Fibroblast of mammary gland (primary cell): Measurements from ENCODE around the gene KNOP1.
"Not testable (repeated sequence)": the region's sequence is repeated elsewhere in the genome, so short reads cannot be mapped to it uniquely, and the experiment has no call there.

Experiments used
- DNase-seq: peaks from one replicate; pipeline ENCODE4 v3.0.0-alpha.2; 2010; ENCODE audit warnings: low read depth
- H3K4me3 ChIP-seq: 2 replicates; pipeline ENCODE4 v1.5.1; 2011; ENCODE audit warnings: low read depth, mild to moderate bottlenecking, low read length, moderate library complexity; ENCODE audit not compliant: control insufficient read depth
- TF ChIP-seq, protein P1 (sequence below): conservative IDR thresholded peaks from 2 replicates; pipeline ENCODE4 v1.5.1; 2011; ENCODE audit warnings: low read depth, low read length, inconsistent platforms; ENCODE audit not compliant: control insufficient read depth, insufficient read depth

Gene KNOP1

GRCh38 chr16:19722269-19722952 lies 4.4 kb upstream of the KNOP1 start:
- no peak overlapping the region for H3K4me3 ChIP-seq
- TF ChIP-seq, protein P1, sequence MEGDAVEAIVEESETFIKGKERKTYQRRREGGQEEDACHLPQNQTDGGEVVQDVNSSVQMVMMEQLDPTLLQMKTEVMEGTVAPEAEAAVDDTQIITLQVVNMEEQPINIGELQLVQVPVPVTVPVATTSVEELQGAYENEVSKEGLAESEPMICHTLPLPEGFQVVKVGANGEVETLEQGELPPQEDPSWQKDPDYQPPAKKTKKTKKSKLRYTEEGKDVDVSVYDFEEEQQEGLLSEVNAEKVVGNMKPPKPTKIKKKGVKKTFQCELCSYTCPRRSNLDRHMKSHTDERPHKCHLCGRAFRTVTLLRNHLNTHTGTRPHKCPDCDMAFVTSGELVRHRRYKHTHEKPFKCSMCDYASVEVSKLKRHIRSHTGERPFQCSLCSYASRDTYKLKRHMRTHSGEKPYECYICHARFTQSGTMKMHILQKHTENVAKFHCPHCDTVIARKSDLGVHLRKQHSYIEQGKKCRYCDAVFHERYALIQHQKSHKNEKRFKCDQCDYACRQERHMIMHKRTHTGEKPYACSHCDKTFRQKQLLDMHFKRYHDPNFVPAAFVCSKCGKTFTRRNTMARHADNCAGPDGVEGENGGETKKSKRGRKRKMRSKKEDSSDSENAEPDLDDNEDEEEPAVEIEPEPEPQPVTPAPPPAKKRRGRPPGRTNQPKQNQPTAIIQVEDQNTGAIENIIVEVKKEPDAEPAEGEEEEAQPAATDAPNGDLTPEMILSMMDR = no peak
- DNase-seq = no peak

DNA sequence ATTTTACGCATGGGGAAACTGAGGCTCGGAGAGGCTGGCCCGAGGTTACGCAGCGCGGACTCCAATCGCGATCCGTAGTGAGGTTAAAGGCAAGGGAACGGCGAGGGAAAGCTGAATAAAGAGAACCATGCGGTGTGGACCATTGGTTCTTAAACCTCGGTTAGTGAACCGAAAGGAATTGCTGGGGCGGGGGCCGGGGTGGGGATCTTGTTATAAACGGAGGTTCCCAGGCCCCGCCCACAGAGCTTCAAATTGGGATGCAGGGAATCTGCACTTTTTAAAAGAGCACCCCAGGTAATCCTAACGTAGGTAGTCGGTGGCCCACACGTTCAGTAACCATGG lies 568 bp upstream of the KNOP1 start:
- peak; percentile 14 for DNase-seq
- TF ChIP-seq, protein P1 = no peak

DNA sequence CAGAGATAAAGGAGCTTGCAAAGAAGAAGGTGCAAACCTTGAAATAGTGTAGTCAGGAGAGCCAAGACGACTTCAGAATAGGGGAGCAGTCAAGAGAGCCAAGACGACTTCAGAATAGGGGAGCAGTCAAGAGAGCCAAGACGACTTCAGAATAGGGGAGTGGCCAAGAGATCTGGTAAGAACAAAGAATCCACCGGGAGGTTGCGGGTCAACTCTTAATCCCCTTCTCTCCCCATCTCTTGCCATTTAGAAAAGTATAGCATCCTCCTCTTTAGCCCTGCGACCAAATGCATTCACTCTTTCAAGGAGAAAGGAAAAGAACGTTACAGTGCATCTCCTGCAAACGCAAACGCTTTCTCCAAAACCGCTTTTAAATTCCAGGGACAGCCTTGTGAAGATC lies 713 bp downstream of the KNOP1 start:
- TF ChIP-seq, protein P1 = no peak
- peak; percentile 13 for DNase-seq
- H3K4me3 ChIP-seq = peak overlapping the region; percentile 75

More for the DNA sequence above, 568 bp upstream of the KNOP1 start:
- peak overlapping the region; percentile 75 for H3K4me3 ChIP-seq

DNA sequence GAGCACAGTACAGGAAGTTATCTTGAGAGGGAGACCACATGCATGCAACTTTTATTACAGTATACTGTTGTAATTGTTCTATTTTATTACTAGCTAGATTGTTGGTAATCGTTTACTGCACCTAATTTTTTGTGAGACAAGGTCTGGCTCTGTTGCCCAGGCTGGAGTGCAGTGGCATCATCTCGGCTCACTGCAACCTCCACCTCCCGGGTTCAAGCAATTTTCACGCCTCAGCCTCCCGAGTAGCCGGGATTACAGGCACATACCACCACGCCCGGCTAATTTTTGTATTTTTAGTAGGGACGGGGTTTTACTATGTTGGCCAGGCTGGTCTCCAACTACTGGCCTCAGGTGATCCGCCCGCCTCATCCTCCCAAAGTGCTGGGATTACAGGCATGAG lies 1.3 kb downstream of the KNOP1 start:
- peak overlapping the region; percentile 75 for H3K4me3 ChIP-seq
- not testable (repeated sequence) for DNase-seq

DNA sequence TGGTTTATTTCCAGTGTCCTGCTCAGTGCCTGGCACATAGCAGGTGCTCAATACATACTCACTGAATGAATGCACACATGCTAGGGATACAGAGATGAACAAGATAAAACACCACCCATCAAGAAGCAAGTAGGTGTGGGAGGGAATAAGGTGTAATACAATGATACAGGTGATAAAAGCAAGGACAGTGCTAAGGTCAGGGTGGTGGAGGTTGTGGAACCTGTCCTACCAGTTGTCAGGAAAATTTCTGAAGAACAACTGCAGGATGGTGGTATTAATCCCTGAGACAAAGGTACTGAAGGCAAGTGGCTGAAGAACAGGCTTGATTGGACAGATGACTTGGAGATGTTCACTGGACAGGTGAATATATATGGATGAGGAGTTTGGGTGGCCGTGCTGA lies 1.8 kb downstream of the KNOP1 start:
- TF ChIP-seq, protein P1 = no peak
- no peak for DNase-seq
- H3K4me3 ChIP-seq = no peak overlapping the region

DNA sequence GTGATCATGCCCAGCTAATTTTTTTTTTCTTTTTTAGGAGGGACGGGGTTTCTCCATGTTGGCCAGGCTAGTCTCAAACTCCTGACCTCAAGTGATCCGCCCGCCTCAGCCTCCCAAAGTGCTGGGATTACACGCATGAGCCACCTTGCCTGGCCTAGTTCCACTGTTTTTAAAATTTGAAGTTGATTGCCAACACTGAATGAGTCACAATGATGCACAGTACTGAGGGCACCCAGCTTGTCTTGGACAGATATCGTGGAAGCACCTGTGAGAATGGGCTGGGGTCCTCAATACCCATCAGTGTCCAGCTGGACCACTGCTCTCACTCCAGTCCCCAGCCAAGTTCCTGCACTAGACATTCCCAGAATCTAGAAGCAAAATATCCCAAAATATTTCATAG lies 2.5 kb downstream of the KNOP1 start:
- TF ChIP-seq, protein P1 = no peak
- no peak overlapping the region for H3K4me3 ChIP-seq
- DNase-seq = peak; percentile 46

DNA sequence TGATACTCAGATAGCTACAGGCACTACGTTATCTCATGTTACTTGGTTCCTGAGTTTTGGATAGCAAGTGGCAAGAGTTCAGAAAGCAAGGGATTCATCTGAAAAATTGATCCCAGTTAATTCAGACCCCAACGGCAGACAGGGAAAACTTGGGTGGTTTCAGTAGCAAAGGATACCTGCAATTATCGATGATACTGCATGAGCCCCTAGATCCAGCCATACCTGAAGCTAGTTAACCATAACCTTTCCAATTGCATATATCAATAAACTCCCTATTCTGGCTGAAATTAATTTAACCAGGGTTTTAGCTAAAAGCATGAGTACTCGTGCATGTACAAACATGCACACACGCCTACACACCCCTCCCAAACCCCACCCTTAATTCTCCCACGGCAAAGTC lies 4.3 kb downstream of the KNOP1 start:
- H3K4me3 ChIP-seq = no peak overlapping the region
- DNase-seq = no peak
- TF ChIP-seq, protein P1 = no peak
